HT-29 (cell line): ENCODE results near the gene CASS4. TPM values are rescaled to one million over a fixed set of nuclear protein-coding genes. Genes with fewer than 3 reads are reported as not detected.

Experiments used
- DNase-seq: peaks from one replicate; pipeline ENCODE4 v3.0.0-alpha.2; 2015; ENCODE audit warnings: low spot score
- total RNA-seq: library from RNA; depleted of rRNA; stranded (reverse); fragments of >200 nt; shearing (Covaris generic); gene quantifications from 2 replicates; pipeline ENCODE4 v1.2.3, GENCODE V29; 2014

Gene CASS4
- total RNA-seq, 1 experiment from 2014 or later: not detected

- no peak for DNase-seq
Measured at GRCh38 chr20:56422824-56423189, 10.7 kb downstream of the CASS4 start.

GRCh38 chr20:56423211-56423610, 11.2 kb downstream of the CASS4 start:
- DNase-seq: no peak

GRCh38 chr20:56423886-56424285, 11.8 kb downstream of the CASS4 start:
- no peak for DNase-seq

DNA sequence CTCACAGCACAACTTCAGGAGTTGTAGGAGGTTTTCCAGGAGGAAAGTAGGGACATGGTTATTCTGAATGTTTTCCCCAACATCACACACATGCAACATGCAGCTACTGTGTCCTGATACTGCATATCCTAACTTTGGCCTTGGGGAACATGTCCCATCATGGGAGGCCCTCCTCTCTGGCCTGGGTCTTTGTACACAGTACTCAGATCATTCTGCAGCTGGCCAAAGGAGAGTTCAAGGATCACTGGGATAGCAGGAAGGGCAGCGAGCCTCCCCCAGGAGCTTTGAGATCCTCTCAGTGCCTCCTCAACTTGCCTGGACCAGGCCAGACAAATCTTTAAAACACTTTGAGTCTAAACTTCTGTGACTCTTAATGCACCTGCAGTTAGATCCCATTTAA, 12.9 kb downstream of the CASS4 start:
- DNase-seq: no peak

- DNase-seq: no peak
Measured at GRCh38 chr20:56426026-56426425, 14.0 kb downstream of the CASS4 start.

- no peak for DNase-seq
Measured at GRCh38 chr20:56426926-56427325, 14.9 kb downstream of the CASS4 start.

- no peak for DNase-seq
Measured at GRCh38 chr20:56427797-56428196, 15.7 kb downstream of the CASS4 start.

DNA sequence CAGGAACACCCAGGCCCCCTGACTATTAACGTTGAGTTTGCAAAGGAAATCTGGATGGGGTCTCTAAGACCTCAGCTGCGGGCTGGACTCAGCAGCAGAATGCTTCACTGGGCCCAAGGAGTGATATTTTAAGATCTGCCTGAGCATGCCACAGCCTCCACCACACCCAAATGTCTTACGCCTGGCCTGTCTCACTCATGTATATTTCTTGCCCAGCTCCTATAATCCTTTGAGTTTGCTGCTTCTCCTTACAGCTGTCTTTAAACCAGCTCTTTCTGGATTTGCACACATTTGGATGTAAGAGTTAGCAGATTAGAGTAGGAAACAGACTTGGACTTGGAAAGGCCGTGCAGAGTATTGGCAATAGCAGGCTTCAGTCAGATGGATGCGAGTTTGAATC, 16.4 kb downstream of the CASS4 start:
- DNase-seq: no peak

DNA sequence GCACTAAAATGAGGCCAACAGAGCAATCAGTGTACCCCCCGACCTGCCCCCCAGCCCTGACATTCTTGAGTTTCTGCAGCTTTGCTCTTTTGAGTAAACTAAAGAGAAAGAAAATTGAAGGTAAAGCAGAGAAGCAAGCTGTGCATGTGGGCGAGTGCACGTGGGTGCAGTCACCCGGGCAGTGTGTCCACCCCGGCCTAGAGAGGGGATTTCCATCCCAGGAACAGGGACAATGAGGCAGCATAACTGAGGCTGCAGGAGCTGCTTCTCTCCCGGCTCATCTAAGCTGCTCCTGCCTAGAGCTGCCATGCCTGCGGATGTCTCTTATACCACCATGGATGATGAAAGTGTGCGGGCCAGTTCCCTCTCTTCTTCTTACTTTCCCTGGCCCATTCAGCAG, 16.8 kb downstream of the CASS4 start:
- DNase-seq: no peak

DNA sequence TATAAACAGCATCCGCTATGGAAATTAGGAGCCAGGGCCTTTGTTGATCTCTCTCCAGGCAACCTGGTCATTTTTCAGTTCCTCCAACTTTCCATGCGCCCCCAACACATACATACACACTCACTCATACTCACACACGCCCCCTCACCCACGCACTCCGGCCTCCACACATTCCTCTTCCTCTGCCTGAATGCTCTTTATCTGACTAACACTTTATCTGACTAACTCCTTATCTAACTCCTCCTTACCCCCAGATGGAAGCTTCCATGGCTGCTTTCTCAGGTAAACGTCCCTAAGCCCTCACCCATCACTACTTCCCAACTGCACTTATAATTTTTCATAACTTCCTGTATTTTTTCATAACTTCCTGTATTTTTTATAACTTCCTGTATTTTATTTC, 17.4 kb downstream of the CASS4 start:
- no peak for DNase-seq

- no peak for DNase-seq
Measured at GRCh38 chr20:56429941-56430340, 17.9 kb downstream of the CASS4 start.

DNA sequence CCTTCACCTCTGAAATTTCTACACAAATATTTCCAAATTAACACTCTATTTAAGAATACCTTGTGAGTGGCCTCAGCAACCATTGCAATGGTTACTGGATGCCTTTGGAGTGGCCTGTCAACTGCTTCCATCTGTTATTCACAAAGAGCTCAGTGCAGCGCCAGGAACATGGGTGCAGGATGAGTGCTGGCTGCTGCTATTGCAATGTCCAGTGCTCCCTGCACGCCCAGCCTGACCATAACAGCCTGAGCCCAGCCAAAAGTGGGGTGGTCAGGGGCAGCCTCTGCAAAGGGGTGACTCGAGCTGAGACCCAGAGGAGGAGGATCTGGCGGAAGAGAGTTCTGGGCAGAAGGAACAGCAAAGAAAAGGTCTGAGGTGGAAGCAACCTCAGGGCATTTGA, 18.4 kb downstream of the CASS4 start:
- no peak for DNase-seq

GRCh38 chr20:56430957-56431356, 18.9 kb downstream of the CASS4 start:
- DNase-seq: no peak

- no peak for DNase-seq
Measured at GRCh38 chr20:56431471-56431870, 19.4 kb downstream of the CASS4 start.

- DNase-seq: no peak
Measured at GRCh38 chr20:56433221-56433879, 21.3 kb downstream of the CASS4 start.

DNA sequence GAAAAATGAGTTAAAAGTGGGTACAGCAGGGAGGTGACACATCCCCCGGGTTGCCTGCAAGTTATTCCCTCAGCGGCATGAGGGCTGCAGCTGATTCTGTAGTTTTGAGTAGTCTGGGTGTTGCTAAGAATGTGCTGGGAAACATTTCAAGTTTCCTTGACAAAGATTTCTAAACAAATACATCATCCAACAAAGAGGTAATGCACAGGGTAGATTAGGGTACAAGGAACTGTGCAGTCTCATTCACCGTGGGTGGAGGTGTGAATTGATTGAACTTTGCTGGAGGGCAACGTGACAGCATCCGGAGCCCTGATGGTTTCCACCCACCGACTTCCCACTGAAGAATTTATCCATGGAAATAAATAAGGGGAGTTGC, 21.8 kb downstream of the CASS4 start:
- no peak for DNase-seq

- no peak for DNase-seq
Measured at GRCh38 chr20:56437196-56437960, 25.3 kb downstream of the CASS4 start.

DNA sequence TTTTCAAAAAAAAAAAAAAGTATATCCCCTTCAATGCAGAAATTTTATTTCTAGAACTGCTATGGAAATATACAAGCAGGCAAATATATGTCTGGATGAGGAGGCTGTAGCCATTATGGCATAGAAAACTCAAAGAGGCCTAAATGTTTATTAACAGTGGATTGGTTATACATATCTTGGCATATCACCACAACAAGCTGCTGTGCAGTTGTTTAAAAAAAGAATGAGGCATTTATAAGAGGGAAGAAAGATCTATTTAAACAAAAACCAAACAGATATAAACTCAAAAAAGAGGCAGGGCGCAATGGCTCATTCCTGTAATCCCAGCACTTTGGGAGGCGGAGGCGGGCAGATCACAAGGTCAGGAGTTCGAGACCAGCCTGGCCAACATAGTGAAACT, 26.2 kb downstream of the CASS4 start:
- no peak for DNase-seq

GRCh38 chr20:56439771-56440291, 27.8 kb downstream of the CASS4 start:
- no peak for DNase-seq

DNA sequence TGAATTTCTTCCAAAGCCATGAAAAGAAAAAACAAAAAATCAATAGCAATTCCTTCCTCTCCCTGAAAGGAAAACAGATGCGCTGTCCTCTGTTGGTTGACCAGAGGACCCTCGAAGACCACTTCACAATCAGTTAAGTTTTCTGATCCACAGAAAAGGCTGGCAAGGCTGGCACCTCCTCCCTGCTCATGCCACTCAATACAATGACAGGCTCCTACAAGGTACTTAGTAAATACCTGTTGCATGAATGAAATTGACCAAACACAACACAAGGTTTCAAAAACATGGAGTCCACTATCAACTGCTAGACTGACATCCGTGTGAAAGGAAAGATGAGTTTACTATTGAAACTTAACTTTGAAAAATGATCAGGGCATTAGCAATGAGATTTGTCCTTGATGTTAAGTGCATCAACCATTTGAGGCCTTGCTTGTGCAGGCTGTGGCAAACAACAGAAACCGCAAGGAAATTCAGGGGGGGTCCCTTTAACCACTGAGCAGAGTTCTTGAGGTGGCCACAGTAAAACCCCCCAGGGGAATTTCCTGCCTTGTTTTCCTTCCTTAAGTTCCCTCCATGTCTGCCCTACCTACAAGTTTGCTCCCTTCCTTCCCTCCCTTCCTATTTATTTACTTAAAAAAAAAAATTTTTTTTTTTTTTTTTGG, 28.4 kb downstream of the CASS4 start:
- no peak for DNase-seq

DNA sequence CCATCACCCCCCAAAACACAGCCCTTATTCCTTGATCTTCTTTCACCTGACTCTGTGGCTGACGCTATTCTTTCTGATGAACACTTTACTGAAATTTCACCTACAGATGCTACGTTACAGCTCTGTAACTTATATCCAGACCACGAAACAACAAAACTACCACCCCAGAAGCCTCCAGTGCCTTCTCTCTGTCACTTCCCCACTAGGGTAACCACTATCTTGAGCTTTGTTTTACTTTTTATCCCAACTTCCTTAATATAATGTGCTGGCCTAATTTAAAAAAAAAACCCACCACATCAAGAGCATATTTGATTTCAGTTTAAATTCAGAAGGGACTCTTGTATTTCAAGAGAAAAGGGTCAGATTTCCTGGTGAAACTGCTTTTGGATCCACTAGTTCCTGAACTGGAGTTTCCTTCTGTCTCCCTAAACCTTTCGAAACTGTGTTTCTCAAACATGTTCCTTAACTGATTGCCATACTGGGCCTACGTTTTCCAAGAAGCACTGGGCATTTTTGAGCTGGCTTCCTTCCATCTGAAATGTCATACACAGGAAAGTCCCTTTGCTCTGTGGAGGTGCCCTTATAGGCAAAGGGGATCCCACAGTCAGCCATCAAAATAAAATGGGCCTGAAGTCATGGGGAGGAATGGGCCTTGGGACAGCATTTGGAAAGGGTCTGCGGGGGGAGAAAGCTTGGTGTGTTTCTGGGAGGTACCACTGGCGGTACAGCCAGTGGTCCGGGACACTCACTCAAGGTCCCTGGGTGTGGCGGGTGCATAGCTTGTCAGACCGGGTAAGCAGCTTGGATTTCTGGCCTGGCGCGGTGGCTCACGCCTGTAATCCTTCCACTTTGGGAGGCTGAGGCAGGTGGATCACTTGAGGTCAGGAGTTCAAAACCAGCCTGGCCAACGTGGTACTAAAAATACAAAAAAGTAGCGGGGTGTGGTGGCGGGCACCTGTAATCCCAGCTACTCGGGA, 30.6 kb downstream of the CASS4 start:
- DNase-seq: no peak
